ENCODE measurements around the gene XPR1.
A peak's percentile ranks its signal among the peaks of the same experiment; 100 is the strongest.

The XPR1 gene

DNA sequence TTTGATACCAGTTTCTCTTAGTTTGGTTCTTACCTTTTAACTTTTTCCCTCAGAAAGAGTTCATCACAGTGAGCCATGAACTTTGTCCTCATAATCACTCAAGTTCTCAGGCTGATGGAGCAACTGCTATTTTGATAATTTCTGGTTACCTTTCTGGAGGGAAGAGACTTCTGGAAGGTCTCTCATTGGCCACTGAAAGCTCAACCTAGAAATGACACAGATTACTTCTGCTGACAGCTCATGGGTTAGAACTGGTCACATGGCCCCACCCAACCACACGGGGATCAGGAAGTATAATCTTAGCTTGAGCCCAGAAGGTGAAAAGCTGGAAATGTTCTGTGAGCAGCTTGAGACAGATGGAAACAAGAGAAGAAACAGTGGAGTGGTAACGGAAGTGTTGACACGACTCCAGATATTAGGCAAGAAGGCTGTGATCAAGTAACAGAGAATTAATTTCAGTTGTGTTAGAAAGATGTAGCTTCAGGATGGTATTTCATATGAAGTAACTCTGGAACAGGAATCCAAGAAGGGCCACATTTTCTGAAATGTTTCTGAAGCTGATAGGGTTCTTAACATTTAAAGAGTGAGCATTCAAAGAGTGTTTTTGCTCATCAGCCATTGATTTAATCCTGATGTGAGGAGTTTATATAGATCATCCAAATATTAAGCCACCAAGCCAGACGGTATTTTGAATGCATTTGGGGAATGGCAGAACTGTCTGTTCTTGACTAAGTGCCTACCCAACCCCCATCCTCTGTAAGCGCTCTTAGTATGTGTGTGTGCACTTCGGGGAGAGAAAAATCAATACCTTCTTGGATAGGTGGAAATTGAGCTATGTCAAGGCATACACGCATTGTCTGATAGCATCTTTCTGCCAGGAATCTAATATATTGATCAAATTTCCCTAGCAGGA lies 21.9 kb upstream of the XPR1 start:
- H3K27ac Mint-ChIP-seq: no peak overlapping the region
- H3K9me3 Mint-ChIP-seq: no peaks in the 10 kb centered on the region
- H3K27me3 Mint-ChIP-seq: no peaks in the 10 kb centered on the region
- H3K36me3 Mint-ChIP-seq: no peaks in the 10 kb centered on the region
- H3K4me1 Mint-ChIP-seq: peaks cover 6% of the 10 kb centered on the region
- no peak overlapping the region for H3K4me3 Mint-ChIP-seq

DNA sequence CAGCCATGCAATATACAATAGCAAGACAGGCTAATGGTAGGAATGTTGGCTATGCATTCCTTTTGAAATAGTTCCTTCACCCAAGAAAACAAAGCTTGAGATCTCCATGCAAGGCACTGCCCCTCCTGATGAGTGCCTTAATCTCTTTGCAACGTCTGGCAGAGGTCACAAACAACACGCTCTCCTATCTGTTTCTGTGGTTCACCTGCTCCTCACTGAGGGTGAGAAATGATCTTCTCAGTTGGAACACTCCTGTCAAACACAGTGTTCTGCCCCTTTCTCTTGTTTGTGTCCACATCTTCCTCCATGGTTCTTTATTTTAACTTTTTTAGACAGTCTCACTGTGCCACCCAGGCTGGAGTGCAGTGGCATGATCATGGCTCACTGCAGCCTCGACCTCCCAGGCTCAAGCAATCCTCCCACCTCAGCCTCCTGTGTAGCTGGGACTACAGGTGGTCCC lies 21.2 kb upstream of the XPR1 start:
- H3K27me3 Mint-ChIP-seq: no peaks in the 10 kb centered on the region
- H3K4me1 Mint-ChIP-seq: peaks cover 6% of the 10 kb centered on the region
- no peaks in the 10 kb centered on the region for H3K36me3 Mint-ChIP-seq
- no peak overlapping the region for H3K4me3 Mint-ChIP-seq
- H3K27ac Mint-ChIP-seq: no peak overlapping the region
- H3K9me3 Mint-ChIP-seq: no peaks in the 10 kb centered on the region

DNA sequence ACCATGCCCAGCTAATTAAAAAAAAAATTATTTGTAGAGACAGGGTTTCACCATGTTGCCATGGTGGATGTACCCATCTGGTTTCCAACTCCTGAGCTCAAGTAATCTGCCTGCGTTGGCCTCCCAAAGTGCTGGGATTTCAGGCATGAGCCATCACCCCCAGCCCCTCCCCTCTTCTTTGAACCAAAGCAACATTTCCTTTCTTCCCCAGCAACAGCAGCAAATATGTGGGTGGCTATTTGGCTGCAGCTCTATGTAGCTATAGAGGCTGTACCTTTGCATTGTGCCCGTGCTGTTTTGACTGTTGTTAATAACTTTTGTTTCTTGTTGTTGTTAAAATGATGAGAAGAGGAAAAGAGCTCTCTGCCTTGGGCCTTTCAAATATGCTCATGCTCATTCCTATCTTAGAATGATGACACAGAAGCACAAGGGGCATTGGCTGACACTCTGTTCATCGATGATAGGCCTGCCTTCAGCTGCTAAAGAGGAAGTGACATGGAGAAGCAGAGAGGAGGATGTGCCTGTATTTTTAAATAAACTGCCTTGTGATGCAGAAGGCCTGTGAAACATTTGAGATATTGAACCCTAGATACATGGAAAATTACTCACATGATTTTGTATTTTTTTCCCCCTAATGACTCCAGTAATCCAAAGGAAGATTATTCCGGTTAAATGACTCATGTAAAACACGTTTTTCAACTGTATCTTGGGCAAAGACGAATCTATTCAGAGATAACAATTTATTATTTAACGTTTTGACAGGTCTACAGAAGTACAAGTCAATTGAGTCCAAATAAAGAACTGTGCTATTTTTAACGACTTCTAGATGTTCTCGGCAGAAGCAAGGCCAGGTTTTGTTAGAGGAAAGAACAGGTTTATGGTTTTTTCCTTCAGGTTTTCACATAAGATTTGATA lies 20.5 kb upstream of the XPR1 start:
- Mint-ChIP-seq H3K9me3 (no peaks in the 10 kb centered on the region), H3K4me1 (peaks cover 6% of the 10 kb centered on the region), H3K27me3 (no peaks in the 10 kb centered on the region), H3K36me3 (no peaks in the 10 kb centered on the region), H3K27ac (peak overlapping the region; percentile 42), H3K4me3 (no peak overlapping the region)

GRCh38 chr1:180612632-180613031 lies 19.2 kb upstream of the XPR1 start:
- H3K36me3 Mint-ChIP-seq: no peaks in the 10 kb centered on the region
- peaks cover 6% of the 10 kb centered on the region for H3K4me1 Mint-ChIP-seq
- no peak overlapping the region for H3K4me3 Mint-ChIP-seq
- H3K9me3 Mint-ChIP-seq: no peaks in the 10 kb centered on the region
- no peaks in the 10 kb centered on the region for H3K27me3 Mint-ChIP-seq
- no peak overlapping the region for H3K27ac Mint-ChIP-seq

DNA sequence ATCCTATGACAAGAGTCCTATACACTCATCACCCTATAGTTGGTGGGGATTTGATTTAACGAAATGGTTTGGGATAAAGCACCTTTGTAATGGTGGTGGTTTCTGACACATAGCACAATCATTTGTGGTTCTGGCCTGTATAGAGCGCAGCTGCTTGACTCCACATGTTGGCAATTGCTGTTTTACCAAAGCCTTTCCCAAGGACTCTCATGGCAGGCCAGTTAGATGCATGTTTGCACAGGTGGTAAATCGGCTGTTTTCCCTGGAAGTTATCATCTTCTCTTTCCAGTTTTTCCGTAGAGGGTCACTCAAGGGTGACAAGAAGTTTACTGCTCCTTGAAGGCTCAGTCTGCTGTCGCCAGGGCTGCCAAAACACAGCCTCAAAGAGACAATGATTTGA lies 17.1 kb upstream of the XPR1 start:
- Mint-ChIP-seq H3K9me3 (no peaks in the 10 kb centered on the region), H3K27ac (no peak overlapping the region), H3K4me3 (no peak overlapping the region), H3K36me3 (no peaks in the 10 kb centered on the region), H3K27me3 (no peaks in the 10 kb centered on the region), H3K4me1 (peaks cover 6% of the 10 kb centered on the region)

DNA sequence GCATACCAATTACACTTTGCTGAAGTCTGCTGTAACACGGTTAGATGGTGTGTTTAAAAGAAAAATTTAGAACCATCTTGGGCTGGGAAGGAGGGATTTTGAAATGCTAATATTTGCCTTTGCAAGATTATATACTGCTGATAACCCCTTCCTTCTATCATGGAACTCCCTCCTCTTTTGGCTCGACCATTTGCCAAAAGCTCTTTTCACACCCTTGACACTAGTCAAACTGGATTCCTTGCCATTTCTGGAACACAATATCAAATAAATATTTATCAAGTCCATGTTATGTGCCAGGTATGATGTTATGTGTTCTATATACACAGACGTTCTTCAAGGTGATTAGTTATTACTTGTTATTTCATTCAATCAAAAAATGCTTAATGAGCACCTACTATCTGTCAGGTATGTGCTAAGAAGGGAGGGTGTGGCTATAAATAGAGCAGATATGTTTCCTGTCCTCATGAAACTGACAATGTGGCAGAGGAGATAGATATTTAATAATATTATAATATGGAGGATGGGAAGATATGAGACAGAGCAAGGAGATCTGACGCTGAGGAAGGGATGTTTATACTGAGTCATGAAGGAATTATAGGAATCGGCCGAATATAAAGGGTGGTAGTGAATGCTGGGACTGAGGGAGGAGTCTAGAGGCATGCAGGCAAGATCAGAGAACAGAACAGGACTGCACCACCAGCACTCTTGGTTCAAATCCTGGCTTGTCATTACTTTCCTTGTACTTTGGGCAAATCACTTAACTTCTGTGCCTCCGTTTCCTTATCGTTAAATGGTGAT lies 16.1 kb upstream of the XPR1 start:
- Mint-ChIP-seq H3K27me3 (no peaks in the 10 kb centered on the region), H3K4me1 (peaks cover 6% of the 10 kb centered on the region), H3K9me3 (no peaks in the 10 kb centered on the region), H3K4me3 (no peak overlapping the region), H3K27ac (no peak overlapping the region), H3K36me3 (no peaks in the 10 kb centered on the region)

- Mint-ChIP-seq H3K4me1 (peaks cover 1% of the 10 kb centered on the region), H3K4me3 (no peak overlapping the region), H3K36me3 (no peaks in the 10 kb centered on the region), H3K27ac (no peak overlapping the region), H3K27me3 (no peaks in the 10 kb centered on the region), H3K9me3 (no peaks in the 10 kb centered on the region)
Observed at GRCh38 chr1:180616439-180616838, 15.4 kb upstream of the XPR1 start.

GRCh38 chr1:180617774-180618395 lies 13.9 kb upstream of the XPR1 start:
- H3K4me1 Mint-ChIP-seq: no peaks in the 10 kb centered on the region
- H3K9me3 Mint-ChIP-seq: no peaks in the 10 kb centered on the region
- H3K27ac Mint-ChIP-seq: no peak overlapping the region
- no peaks in the 10 kb centered on the region for H3K36me3 Mint-ChIP-seq
- H3K27me3 Mint-ChIP-seq: no peaks in the 10 kb centered on the region
- H3K4me3 Mint-ChIP-seq: no peak overlapping the region

- Mint-ChIP-seq H3K4me1 (no peaks in the 10 kb centered on the region), H3K27ac (no peak overlapping the region), H3K27me3 (peaks cover 3% of the 10 kb centered on the region), H3K4me3 (no peak overlapping the region), H3K36me3 (peaks cover 1% of the 10 kb centered on the region), H3K9me3 (no peaks in the 10 kb centered on the region)
Observed at GRCh38 chr1:180620581-180620980, 11.2 kb upstream of the XPR1 start.

GRCh38 chr1:180622658-180623508 lies 8.9 kb upstream of the XPR1 start:
- H3K36me3 Mint-ChIP-seq: peaks cover 1% of the 10 kb centered on the region
- no peak overlapping the region for H3K4me3 Mint-ChIP-seq
- no peak overlapping the region for H3K27ac Mint-ChIP-seq
- H3K4me1 Mint-ChIP-seq: no peaks in the 10 kb centered on the region
- H3K9me3 Mint-ChIP-seq: no peaks in the 10 kb centered on the region
- H3K27me3 Mint-ChIP-seq: peaks cover 4% of the 10 kb centered on the region

- Mint-ChIP-seq H3K27me3 (peaks cover 4% of the 10 kb centered on the region), H3K27ac (no peak overlapping the region), H3K4me3 (no peak overlapping the region), H3K4me1 (no peaks in the 10 kb centered on the region), H3K9me3 (no peaks in the 10 kb centered on the region), H3K36me3 (peaks cover 1% of the 10 kb centered on the region)
Observed at GRCh38 chr1:180623579-180624347, 8.1 kb upstream of the XPR1 start.

GRCh38 chr1:180626711-180627110 lies 5.1 kb upstream of the XPR1 start:
- Mint-ChIP-seq H3K27me3 (peaks cover 4% of the 10 kb centered on the region), H3K9me3 (no peaks in the 10 kb centered on the region), H3K4me1 (peaks cover 7% of the 10 kb centered on the region), H3K27ac (no peak overlapping the region), H3K4me3 (no peak overlapping the region), H3K36me3 (peaks cover 1% of the 10 kb centered on the region)

DNA sequence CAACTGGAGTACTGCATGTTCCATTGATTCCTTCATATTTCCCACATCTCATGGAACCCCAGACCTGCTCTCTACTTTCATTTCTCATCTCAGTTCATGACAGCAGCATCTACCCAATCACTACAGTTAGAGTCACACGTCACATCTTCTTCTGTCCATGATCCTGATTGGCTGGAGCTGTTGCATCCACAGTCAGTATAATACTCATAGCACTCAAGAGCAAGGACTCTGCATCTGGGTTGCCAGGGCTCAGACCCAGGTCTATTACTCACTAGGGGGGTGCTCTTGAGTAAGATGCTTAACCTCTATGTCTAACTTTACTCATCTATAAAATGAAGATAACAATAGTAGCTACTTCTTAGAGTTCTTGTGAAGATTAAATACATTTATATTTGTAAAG lies 4.4 kb upstream of the XPR1 start:
- Mint-ChIP-seq H3K9me3 (no peaks in the 10 kb centered on the region), H3K36me3 (peaks cover 1% of the 10 kb centered on the region), H3K27ac (no peak overlapping the region), H3K4me3 (no peak overlapping the region), H3K4me1 (peaks cover 7% of the 10 kb centered on the region), H3K27me3 (peaks cover 4% of the 10 kb centered on the region)

DNA sequence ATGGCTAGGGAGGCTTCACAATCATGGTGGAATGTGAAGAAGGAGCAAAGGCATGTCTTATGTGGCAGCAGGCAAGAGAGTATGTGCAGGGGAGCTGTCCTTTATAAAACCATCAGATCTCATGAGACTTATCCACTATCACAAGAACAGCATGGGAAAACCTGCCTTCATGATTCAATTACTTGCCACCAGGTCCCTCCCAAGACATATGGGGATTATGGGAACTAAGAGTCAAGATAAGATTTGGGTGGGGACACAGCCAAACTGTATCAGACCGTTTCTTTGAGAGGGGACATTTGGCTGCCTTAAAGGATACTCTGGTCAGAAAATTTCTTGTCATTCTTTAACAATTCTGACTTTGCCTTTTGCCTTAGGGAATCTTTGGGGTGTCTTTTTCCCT lies 3.2 kb upstream of the XPR1 start:
- peaks cover 4% of the 10 kb centered on the region for H3K27me3 Mint-ChIP-seq
- H3K27ac Mint-ChIP-seq: no peak overlapping the region
- H3K4me1 Mint-ChIP-seq: peaks cover 7% of the 10 kb centered on the region
- H3K36me3 Mint-ChIP-seq: peaks cover 1% of the 10 kb centered on the region
- H3K9me3 Mint-ChIP-seq: no peaks in the 10 kb centered on the region
- H3K4me3 Mint-ChIP-seq: no peak overlapping the region

Measured in activated naive CD4-positive, alpha-beta T cell treated with anti-CD3 and anti-CD28 coated beads, Interleukin-2, amount 50 U/mL, for 24 hours (primary cell).